ENCODE data around the gene BEND6. TPM values are rescaled to one million over a fixed set of nuclear protein-coding genes. Genes with fewer than 3 reads are reported as not detected.
"Not testable (repeated sequence)": the region's sequence is repeated elsewhere in the genome, so short reads cannot be mapped to it uniquely, and the experiment has no call there.

The BEND6 gene
- total and polyA plus RNA-seq, 4 experiments from 2014 or later: not detected

DNA sequence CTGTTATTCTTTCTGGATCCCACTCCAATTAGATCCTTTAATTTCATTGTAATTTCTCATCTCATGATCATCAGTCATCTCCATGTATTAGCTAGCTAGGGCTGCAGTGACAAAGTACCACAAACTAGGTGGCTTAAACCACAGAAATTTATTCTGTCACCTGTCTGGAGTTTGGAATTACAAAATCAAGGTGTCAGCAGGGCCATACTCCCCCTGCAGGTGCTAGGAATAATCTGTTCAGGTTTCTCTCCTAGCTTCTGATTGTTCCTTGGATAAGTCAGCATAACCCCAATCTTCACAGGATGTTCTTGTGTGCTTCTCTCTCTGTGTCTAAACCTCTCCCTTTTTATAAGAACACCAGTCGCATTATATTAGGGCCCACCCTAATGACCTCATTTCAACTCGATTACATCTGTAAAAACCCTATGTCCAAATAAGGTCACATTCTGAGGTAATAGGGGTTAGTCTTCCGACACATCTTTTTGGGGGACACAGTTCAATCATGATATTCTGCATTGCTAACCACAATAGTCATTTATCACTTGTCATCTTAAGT, 40.5 kb downstream of the BEND6 start:
- Mint-ChIP-seq H3K36me3 (no peaks in the 10 kb centered on the region), H3K27me3 (peaks cover 22 to 25% of the 10 kb centered on the region in 2 donors)
- POLR2A ChIA-PET (ENCODE audit: partially characterized antibody): no interaction called here

DNA sequence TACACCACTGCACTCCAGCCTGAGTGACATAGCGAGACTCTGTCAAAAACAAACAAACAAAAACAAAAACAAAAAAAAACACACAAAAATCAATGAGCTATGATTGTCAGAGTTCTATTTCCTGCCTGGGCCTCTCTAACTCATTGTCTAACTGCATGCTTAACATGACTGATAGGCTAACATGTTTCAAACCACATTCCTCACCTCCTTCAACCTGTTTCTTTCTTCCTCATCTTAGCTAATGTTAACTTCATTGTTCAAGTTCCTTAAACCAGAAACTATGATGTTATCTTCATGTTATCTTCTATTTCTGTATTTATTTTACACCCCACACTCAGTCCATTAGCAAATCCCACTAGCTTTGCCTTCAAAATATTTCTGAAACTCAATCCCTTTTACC, 41.5 kb downstream of the BEND6 start:
- intact Hi-C loops (cut with micrococcal nuclease): no loop called here
- Histone ChIP-seq H3K27ac (ENCODE audit: low read depth, low read length) (no peak overlapping the region), H3K9me3 (ENCODE audit: control insufficient read depth in 1 of 2, low read length in 2 of 2) (no peaks in the 10 kb centered on the region), H3K27me3 (ENCODE audit: insufficient read depth, low read length) (peaks cover 5% of the 10 kb centered on the region), H3K4me1 (ENCODE audit: insufficient read depth, low read length) (no peaks in the 10 kb centered on the region), H3K36me3 (ENCODE audit: insufficient read depth, low read length) (no peaks in the 10 kb centered on the region), H3K4me3 (ENCODE audit: low read length in 2 of 2) (no peak overlapping the region)
- Mint-ChIP-seq H3K4me1 (no peaks in the 10 kb centered on the region), H3K4me3 (no peak overlapping the region), H3K27ac (no peak overlapping the region), H3K27me3 (peaks cover 22 to 26% of the 10 kb centered on the region in 2 donors), H3K9me3 (peaks cover 0 to 16% (median 9%) of the 10 kb centered on the region in 8 donors), H3K36me3 (no peaks in the 10 kb centered on the region)
- ChIA-PET CTCF (ENCODE audit: partially characterized antibody) (interaction anchor here (1.1 kb wide), 1 partner anchor 92 kb away, joined by 3 read pairs; no protein-coding TSS in a partner anchor), POLR2A (ENCODE audit: partially characterized antibody) (no interaction called here)
- no peak for DNase-seq

More for the DNA sequence above, 40.5 kb downstream of the BEND6 start:
- H3K27ac ChIP-seq (ENCODE audit: low read depth, low read length): no peak overlapping the region
- no peaks in the 10 kb centered on the region for H3K4me1 ChIP-seq (ENCODE audit: insufficient read depth, low read length)
- H3K27ac Mint-ChIP-seq: no peak overlapping the region
- peaks cover 5% of the 10 kb centered on the region for H3K27me3 ChIP-seq (ENCODE audit: insufficient read depth, low read length)
- CTCF ChIA-PET (ENCODE audit: partially characterized antibody): interaction anchor here (1.1 kb wide), 1 partner anchor 91 kb away, joined by 3 read pairs; no protein-coding TSS in a partner anchor
- intact Hi-C loops (cut with micrococcal nuclease): no loop called here
- no peaks in the 10 kb centered on the region for H3K9me3 ChIP-seq (ENCODE audit: control insufficient read depth in 1 of 2, low read length in 2 of 2)
- H3K36me3 ChIP-seq (ENCODE audit: insufficient read depth, low read length): no peaks in the 10 kb centered on the region
- DNase-seq: no peak
- H3K4me3 ChIP-seq (ENCODE audit: low read length in 2 of 2): no peak overlapping the region
- H3K4me3 Mint-ChIP-seq: no peak overlapping the region
- H3K9me3 Mint-ChIP-seq: peaks cover 0 to 16% (median 9%) of the 10 kb centered on the region in 8 donors
- H3K4me1 Mint-ChIP-seq: no peaks in the 10 kb centered on the region

DNA sequence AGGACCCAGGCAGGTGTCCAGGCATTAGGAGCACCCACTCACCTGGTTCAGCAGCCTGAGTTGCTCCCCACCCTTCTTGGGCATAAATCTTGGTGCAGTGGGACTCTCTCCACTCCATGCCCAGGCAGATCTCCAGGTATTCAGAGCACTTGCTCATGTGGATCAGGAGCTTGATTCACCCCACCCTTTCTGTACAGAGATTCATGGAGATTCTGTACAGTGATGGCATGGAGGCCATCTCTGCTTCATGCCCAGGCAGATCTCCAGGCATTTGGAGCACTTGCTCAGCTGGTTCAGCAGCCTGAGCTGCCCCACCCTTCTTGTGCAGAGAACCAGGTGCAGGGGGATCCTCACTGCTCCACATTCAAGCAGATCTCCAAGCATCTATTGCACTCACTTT, 44.1 kb downstream of the BEND6 start:
- Histone ChIP-seq H3K4me3 (ENCODE audit: low read length in 2 of 2) (no peak overlapping the region), H3K27me3 (ENCODE audit: insufficient read depth, low read length) (no peaks in the 10 kb centered on the region), H3K4me1 (ENCODE audit: insufficient read depth, low read length) (no peaks in the 10 kb centered on the region), H3K9me3 (ENCODE audit: control insufficient read depth in 1 of 2, low read length in 2 of 2) (no peaks in the 10 kb centered on the region), H3K36me3 (ENCODE audit: insufficient read depth, low read length) (no peaks in the 10 kb centered on the region), H3K27ac (ENCODE audit: low read depth, low read length) (no peak overlapping the region)
- H3K4me3 Mint-ChIP-seq: no peak overlapping the region
- no peaks in the 10 kb centered on the region for H3K36me3 Mint-ChIP-seq
- intact Hi-C loops (cut with micrococcal nuclease): no loop called here
- peaks cover 0 to 16% (median 9%) of the 10 kb centered on the region in 8 donors for H3K9me3 Mint-ChIP-seq
- CTCF ChIA-PET (ENCODE audit: partially characterized antibody): interaction anchor here (0.8 to 1.3 kb wide), 2 partner anchors 22 to 25 kb away, joined by 3 read pairs; no protein-coding TSS in a partner anchor
- DNase-seq: no peak
- H3K4me1 Mint-ChIP-seq: no peaks in the 10 kb centered on the region
- POLR2A ChIA-PET (ENCODE audit: partially characterized antibody): no interaction called here
- H3K27me3 Mint-ChIP-seq: peaks cover 17 to 24% of the 10 kb centered on the region in 2 donors
- no peak overlapping the region for H3K27ac Mint-ChIP-seq

DNA sequence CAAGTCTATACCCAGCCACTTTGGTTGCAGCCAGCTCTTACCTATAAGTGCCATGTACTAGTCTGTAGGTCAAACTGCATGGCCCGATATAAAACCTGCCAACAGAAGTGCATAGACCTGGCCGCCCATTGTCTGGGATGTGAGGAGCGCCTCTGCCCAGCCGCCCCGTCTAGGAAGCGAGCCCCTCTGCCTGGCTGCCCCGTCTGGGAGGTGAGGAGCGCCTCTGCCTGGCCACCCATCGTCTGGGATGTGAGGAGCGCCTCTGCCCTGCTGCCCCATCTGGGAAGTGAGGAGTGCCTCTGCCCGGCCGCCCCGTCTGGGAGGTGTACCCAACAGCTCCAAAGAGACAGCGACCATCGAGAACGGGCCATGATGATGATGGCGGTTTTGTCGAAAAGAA, 44.8 kb downstream of the BEND6 start:
- CTCF ChIA-PET (ENCODE audit: partially characterized antibody): interaction anchor here (0.8 kb wide), 1 partner anchor 22 kb away, joined by 3 read pairs; no protein-coding TSS in a partner anchor
- peaks cover 0 to 16% (median 9%) of the 10 kb centered on the region in 8 donors for H3K9me3 Mint-ChIP-seq

DNA sequence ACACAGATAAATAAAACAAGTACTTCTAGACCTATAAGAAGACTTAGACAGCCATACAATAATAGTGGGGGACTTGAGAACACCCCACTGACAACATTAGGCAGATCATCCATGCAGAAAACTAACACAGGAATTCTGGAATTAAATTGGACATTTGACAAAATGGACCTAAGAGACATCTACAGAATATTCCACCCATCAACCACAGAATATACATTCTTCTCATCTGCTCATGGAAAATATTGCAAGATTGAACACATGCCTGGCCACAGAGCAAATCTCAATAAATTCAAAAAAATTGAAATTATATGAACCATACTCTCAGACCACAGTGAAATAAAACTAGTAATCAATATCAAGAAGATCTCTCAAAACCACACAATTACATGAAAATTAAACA, 47.3 kb downstream of the BEND6 start:
- intact Hi-C loops (cut with micrococcal nuclease): no loop called here
- Mint-ChIP-seq H3K27ac (no peak overlapping the region), H3K4me3 (no peak overlapping the region), H3K4me1 (no peaks in the 10 kb centered on the region), H3K27me3 (peaks cover 8 to 19% of the 10 kb centered on the region in 2 donors), H3K9me3 (peaks cover 0 to 14% (median 9%) of the 10 kb centered on the region in 8 donors), H3K36me3 (no peaks in the 10 kb centered on the region)
- no peak overlapping the region for H3K4me3 ChIP-seq (ENCODE audit: low read length in 2 of 2)
- H3K9me3 ChIP-seq (ENCODE audit: control insufficient read depth in 1 of 2, low read length in 2 of 2): no peaks in the 10 kb centered on the region
- no peak overlapping the region for H3K27ac ChIP-seq (ENCODE audit: low read depth, low read length)
- POLR2A ChIA-PET (ENCODE audit: partially characterized antibody): no interaction called here
- H3K27me3 ChIP-seq (ENCODE audit: insufficient read depth, low read length): no peaks in the 10 kb centered on the region
- H3K36me3 ChIP-seq (ENCODE audit: insufficient read depth, low read length): no peaks in the 10 kb centered on the region
- no peak for DNase-seq
- no peaks in the 10 kb centered on the region for H3K4me1 ChIP-seq (ENCODE audit: insufficient read depth, low read length)
- CTCF ChIA-PET (ENCODE audit: partially characterized antibody): no interaction called here

More for the DNA sequence above, 44.8 kb downstream of the BEND6 start:
- H3K27ac Mint-ChIP-seq; H3K36me3 Mint-ChIP-seq; H3K27me3 ChIP-seq (ENCODE audit: insufficient read depth, low read length); H3K4me1 Mint-ChIP-seq; intact Hi-C loops (cut with micrococcal nuclease); H3K4me3 ChIP-seq (ENCODE audit: low read length in 2 of 2); H3K4me1 ChIP-seq (ENCODE audit: insufficient read depth, low read length); H3K9me3 ChIP-seq (ENCODE audit: control insufficient read depth in 1 of 2, low read length in 2 of 2); H3K27ac ChIP-seq (ENCODE audit: low read depth, low read length); POLR2A ChIA-PET (ENCODE audit: partially characterized antibody); H3K4me3 Mint-ChIP-seq; DNase-seq; H3K36me3 ChIP-seq (ENCODE audit: insufficient read depth, low read length): not testable (repeated sequence)
- peaks cover 16 to 25% of the 10 kb centered on the region in 2 donors for H3K27me3 Mint-ChIP-seq

DNA sequence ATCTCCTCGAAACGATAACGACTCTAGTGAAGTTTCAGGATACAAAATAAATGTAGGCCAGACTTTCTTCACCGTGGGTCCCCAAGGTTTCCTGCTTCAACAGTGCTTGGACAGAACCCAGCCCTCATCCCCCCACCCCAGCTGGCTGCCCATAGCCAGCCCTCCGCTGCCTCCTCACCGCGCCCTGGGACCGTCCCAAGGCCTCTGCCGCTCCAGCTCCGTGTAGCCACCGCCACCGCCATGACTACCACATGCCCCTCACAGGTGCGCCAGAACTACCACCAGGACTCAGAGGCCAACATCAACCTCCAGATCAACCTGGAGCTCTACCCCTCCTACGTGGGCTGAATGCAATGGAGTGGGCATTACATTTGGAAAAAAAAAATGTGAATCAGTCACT, 49.4 kb downstream of the BEND6 start:
- Histone ChIP-seq H3K27ac (ENCODE audit: low read depth, low read length) (no peak overlapping the region), H3K4me3 (ENCODE audit: low read length in 2 of 2) (no peak overlapping the region), H3K4me1 (ENCODE audit: insufficient read depth, low read length) (no peaks in the 10 kb centered on the region), H3K27me3 (ENCODE audit: insufficient read depth, low read length) (no peaks in the 10 kb centered on the region), H3K9me3 (ENCODE audit: control insufficient read depth in 1 of 2, low read length in 2 of 2) (no peaks in the 10 kb centered on the region), H3K36me3 (ENCODE audit: insufficient read depth, low read length) (no peaks in the 10 kb centered on the region)
- no peak overlapping the region for H3K4me3 Mint-ChIP-seq
- peaks cover 0 to 4% (median 0%) of the 10 kb centered on the region in 8 donors for H3K9me3 Mint-ChIP-seq
- DNase-seq: no peak
- no peak overlapping the region for H3K27ac Mint-ChIP-seq
- intact Hi-C loops (cut with micrococcal nuclease): no loop called here
- no peaks in the 10 kb centered on the region for H3K36me3 Mint-ChIP-seq
- peaks cover 7 to 11% of the 10 kb centered on the region in 2 donors for H3K27me3 Mint-ChIP-seq
- ChIA-PET CTCF (ENCODE audit: partially characterized antibody) (interaction anchor here (1.1 to 1.6 kb wide), 2 partner anchors 15 to 17 kb away, joined by 3 read pairs; no protein-coding TSS in a partner anchor), POLR2A (ENCODE audit: partially characterized antibody) (no interaction called here)
- no peaks in the 10 kb centered on the region for H3K4me1 Mint-ChIP-seq

DNA sequence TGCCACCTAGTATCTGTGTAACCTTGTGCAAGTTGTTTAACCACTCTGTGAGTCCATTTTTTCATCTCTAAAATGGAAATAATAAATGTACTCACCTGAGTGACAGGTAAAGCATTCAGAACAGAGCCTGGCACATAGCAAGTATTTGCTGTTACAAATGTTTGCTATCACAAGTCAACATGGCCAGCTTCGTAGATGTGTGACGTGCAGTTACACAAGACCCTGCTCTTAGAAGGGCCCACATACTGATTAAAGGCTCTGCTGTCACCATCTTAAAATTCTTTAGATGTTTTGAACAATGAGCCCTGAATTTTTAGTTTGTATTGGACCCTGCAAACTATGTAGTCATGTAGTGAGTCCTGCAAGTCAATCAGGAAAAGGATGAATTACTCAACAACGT, 51.2 kb downstream of the BEND6 start:
- CTCF ChIA-PET (ENCODE audit: partially characterized antibody): no interaction called here
- H3K9me3 ChIP-seq (ENCODE audit: control insufficient read depth in 1 of 2, low read length in 2 of 2): no peaks in the 10 kb centered on the region
- H3K36me3 ChIP-seq (ENCODE audit: insufficient read depth, low read length): no peaks in the 10 kb centered on the region
- H3K27ac ChIP-seq (ENCODE audit: low read depth, low read length): no peak overlapping the region
- POLR2A ChIA-PET (ENCODE audit: partially characterized antibody): no interaction called here
- no peaks in the 10 kb centered on the region for H3K4me1 ChIP-seq (ENCODE audit: insufficient read depth, low read length)
- H3K9me3 Mint-ChIP-seq: peaks cover 0 to 2% (median 0%) of the 10 kb centered on the region in 8 donors
- no peak for DNase-seq
- no peaks in the 10 kb centered on the region for H3K36me3 Mint-ChIP-seq
- no peak overlapping the region for H3K4me3 Mint-ChIP-seq
- no peak overlapping the region for H3K27ac Mint-ChIP-seq
- H3K27me3 ChIP-seq (ENCODE audit: insufficient read depth, low read length): no peaks in the 10 kb centered on the region
- peaks cover 2 to 11% of the 10 kb centered on the region in 2 donors for H3K27me3 Mint-ChIP-seq
- intact Hi-C loops (cut with micrococcal nuclease): no loop called here
- no peak overlapping the region for H3K4me3 ChIP-seq (ENCODE audit: low read length in 2 of 2)
- no peaks in the 10 kb centered on the region for H3K4me1 Mint-ChIP-seq
